ENCODE results near the gene PAXIP1.
A peak's percentile ranks its signal among the peaks of the same experiment; 100 is the strongest.

The PAXIP1 gene

GRCh38 chr7:154916856-154917807 lies 85.8 kb downstream of the PAXIP1 start:
- TF ChIP-seq, protein P1, sequence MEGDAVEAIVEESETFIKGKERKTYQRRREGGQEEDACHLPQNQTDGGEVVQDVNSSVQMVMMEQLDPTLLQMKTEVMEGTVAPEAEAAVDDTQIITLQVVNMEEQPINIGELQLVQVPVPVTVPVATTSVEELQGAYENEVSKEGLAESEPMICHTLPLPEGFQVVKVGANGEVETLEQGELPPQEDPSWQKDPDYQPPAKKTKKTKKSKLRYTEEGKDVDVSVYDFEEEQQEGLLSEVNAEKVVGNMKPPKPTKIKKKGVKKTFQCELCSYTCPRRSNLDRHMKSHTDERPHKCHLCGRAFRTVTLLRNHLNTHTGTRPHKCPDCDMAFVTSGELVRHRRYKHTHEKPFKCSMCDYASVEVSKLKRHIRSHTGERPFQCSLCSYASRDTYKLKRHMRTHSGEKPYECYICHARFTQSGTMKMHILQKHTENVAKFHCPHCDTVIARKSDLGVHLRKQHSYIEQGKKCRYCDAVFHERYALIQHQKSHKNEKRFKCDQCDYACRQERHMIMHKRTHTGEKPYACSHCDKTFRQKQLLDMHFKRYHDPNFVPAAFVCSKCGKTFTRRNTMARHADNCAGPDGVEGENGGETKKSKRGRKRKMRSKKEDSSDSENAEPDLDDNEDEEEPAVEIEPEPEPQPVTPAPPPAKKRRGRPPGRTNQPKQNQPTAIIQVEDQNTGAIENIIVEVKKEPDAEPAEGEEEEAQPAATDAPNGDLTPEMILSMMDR (IDR thresholded peaks at IDR 0.05; ENCODE audit: borderline replicate concordance, control extremely low read depth, extremely low read depth, insufficient read depth, missing control alignments), result no peak
- no peak for DNase-seq (ENCODE audit: low spot score)
- in situ Hi-C loops (cut with MboI; ENCODE audit: low sequenced_read_pairs, unreplicated experiment), result loop anchor here (25.0 kb wide), 1 partner anchor 620 kb away; the partner anchor contains the start of gene CNPY1

DNA sequence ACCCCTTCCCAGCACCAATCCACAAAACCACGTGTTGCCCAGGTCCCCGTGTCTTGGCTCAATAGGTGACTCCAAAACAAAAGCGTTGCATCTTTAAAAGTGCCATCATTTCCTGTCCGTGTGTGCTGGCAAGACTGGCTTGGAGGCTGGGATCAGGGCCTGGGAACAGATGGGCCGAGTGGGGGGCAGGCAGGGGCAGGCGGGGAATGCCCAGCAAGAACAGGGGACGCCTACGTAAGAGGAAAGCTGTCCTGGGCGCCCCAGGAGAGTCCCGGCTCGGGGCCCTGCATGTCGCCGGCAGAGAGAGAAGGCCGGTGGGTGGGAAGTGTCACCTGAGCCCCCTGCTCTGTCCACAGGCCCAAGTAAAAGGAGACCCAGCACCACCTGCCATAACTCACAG lies 86.5 kb downstream of the PAXIP1 start:
- in situ Hi-C loops (cut with MboI; ENCODE audit: low sequenced_read_pairs, unreplicated experiment), result loop anchor here (25.0 kb wide), 1 partner anchor 621 kb away; the partner anchor contains the start of gene CNPY1
- TF ChIP-seq, protein P1 (IDR thresholded peaks at IDR 0.05; ENCODE audit: borderline replicate concordance, control extremely low read depth, extremely low read depth, insufficient read depth, missing control alignments), result no peak
- DNase-seq (ENCODE audit: low spot score), result no peak

GRCh38 chr7:154915600-154915999 lies 87.3 kb downstream of the PAXIP1 start:
- DNase-seq (ENCODE audit: low spot score), result no peak
- in situ Hi-C loops (cut with MboI; ENCODE audit: low sequenced_read_pairs, unreplicated experiment), result loop anchor here (25.0 kb wide), 1 partner anchor 622 kb away; the partner anchor contains the start of gene CNPY1
- TF ChIP-seq, protein P1 (IDR thresholded peaks at IDR 0.05; ENCODE audit: borderline replicate concordance, control extremely low read depth, extremely low read depth, insufficient read depth, missing control alignments), result no peak

DNA sequence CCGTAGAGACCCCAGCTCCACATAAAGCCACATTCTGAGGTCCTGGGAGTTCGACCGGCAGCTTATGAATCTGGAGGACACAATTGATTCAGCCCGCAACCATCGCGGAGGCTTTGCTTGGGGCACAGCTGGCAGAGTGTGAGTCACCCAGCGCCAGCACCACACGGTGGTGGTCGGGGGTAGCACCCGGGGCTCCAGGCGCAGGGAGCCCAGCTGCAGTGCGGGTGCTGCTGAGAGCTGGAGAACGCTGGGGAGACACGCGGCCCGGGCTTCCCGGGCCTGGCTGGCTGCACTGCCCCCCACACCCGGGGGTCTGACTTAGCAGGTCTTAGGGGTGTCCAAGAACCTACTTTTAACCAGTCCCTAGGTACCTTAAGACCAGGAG lies 87.9 kb downstream of the PAXIP1 start:
- no peak for DNase-seq (ENCODE audit: low spot score)
- in situ Hi-C loops (cut with MboI; ENCODE audit: low sequenced_read_pairs, unreplicated experiment), result loop anchor here (25.0 kb wide), 1 partner anchor 622 kb away; the partner anchor contains the start of gene CNPY1
- TF ChIP-seq, protein P1 (IDR thresholded peaks at IDR 0.05; ENCODE audit: borderline replicate concordance, control extremely low read depth, extremely low read depth, insufficient read depth, missing control alignments), result no peak

DNA sequence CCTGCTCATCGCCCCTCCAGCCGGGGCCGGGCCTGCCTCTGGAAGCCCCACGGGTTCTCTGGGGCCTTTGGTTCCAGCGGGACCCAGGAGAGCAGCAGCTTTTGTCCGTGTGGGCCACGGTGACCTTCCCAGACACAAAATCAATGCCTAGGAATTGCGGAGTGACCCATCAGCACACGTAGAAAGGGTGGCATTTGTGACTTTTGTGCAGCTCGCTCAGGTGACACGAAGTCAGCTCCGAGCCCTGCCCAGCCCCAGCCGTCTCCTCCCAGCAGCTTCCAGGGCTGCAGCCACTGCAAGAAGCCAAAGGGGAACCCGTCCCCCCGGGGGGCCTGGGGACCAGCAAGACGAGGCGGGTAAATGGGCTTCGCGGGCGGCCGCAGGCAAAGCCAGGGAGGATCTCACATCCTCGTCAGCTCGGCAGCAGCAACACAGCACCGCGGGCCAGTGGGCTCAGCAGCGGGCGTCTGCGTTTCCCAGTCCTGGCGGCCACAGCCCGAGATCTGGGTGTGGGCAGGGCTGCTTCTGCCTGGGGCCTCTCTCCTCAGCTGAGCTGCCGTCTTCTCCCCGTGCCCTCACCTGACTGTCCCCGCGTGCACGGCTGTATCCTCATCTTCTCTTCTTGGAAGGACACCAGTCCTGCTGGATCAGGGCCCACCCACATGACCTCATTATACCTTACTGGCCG lies 88.5 kb downstream of the PAXIP1 start:
- DNase-seq (ENCODE audit: low spot score), result no peak
- in situ Hi-C loops (cut with MboI; ENCODE audit: low sequenced_read_pairs, unreplicated experiment), result loop anchor here (25.0 kb wide), 1 partner anchor 623 kb away; the partner anchor contains the start of gene CNPY1
- TF ChIP-seq, protein P1 (IDR thresholded peaks at IDR 0.05; ENCODE audit: borderline replicate concordance, control extremely low read depth, extremely low read depth, insufficient read depth, missing control alignments), result no peak

GRCh38 chr7:154913638-154914307 lies 89.2 kb downstream of the PAXIP1 start:
- TF ChIP-seq, protein P1 (IDR thresholded peaks at IDR 0.05; ENCODE audit: borderline replicate concordance, control extremely low read depth, extremely low read depth, insufficient read depth, missing control alignments), result peak; percentile 85
- in situ Hi-C loops (cut with MboI; ENCODE audit: low sequenced_read_pairs, unreplicated experiment), result loop anchor here (25.0 kb wide), 1 partner anchor 624 kb away; the partner anchor contains the start of gene CNPY1
- peak; percentile 89 for DNase-seq (ENCODE audit: low spot score)

Measured in GM13976 (cell line).